AG08395 (cell line): ENCODE data around the gene SNX12.
A peak's percentile ranks its signal among the peaks of the same experiment; 100 is the strongest.

Experiments used
- DNase-seq: peaks from one replicate; pipeline ENCODE4 v3.0.0; 2012; ENCODE audit warnings: mixed read lengths, low spot score

SNX12 gene

DNA sequence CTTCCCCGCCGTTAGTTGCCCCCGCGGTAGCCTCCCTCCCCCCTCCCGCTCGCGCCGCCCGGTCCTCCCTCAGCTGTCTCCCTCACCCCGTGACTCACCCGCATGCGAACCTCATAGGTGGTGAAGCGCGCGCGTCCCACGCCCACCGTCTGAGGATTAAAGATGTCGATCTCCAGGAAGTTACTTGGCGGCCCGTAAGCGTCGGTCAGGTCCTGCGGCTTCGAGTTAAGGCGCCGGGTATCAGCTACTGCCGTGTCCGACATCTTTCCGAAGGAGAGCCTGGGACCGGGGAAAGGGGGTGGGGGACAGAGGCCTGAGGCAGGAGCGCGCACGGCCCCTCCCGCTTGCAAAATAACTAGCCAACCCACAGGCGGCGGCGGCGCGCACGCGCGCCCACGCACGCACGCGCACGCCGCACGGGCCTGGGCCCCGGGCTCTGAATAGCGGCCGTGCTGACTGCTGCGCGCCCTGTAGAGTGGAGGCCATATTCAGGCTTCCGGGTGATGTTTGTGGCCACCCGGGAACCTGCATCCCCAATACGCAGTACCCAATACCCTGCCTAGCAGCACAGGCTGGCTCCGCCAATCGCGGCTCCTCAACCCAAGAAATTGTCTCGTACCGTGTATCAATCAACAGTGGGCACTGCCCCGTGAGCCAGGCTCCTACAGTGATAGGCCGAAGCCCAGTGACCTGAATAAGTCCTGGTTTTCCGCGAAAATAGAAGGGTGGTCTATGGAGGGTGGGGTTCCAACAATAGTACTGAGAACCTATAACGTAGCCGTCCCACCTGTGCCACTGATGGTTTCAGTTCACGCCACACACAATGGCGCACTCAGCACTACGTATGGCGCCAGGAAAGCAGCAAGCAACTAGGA is at the start of gene SNX12:
TSS of gene SNX12 (minus strand) at position 291 of the 875 bp plus-strand sequence. CDS start at position 263, 28 bp downstream.
- peak; percentile 92 for DNase-seq

GRCh38 chrX:71117358-71117757 is 49.2 kb upstream of the SNX12 start:
- DNase-seq, result no peak

DNA sequence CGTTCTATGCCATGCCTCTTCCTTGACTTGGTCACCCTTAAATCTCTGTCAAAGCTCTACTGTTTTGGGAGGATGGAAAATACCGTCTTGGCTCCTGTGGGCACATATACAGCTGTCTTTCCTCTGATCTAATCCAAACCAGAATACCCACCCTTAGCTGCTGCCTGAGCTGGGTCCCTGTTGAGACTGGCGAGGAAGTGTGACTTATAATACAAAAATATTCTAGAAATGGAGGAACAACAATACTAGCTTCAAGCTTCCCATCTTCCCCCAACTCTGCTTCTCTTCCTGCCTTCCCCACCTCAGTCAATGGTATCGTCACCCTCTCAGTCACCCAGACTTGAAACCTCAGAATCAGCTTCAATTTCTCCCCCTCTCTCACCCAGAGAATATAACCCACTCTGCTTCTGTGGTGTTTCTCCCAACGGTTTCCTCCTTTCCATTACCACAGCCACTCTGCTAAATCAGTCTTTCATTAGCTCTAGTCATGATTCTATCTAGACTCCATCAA is 43.8 kb upstream of the SNX12 start:
- DNase-seq, result no peak

GRCh38 chrX:71111141-71111843 is 43.2 kb upstream of the SNX12 start, which contains the start of gene IL2RG:
Gene IL2RG (minus strand): TSS chrX:71111577. CDS start chrX:71111539, 38 bp downstream.
- DNase-seq, result no peak

DNA sequence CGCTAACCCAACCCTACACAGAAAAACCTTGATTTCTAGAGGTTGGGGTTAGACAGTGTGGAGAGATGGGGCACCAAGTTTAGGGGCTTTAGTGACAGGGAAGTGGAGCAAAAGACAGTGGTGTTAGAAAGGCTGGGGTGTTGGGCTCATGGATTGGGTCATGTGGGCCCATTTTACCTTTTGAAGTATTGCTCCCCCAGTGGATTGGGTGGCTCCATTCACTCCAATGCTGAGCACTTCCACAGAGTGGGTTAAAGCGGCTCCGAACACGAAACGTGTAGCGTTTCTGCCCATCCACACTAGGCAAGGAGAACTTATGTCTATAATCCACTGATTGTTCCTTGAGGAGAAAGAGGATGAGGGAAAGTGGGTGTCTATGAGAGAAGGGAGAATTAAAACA is 40.9 kb upstream of the SNX12 start:
- no peak for DNase-seq

DNA sequence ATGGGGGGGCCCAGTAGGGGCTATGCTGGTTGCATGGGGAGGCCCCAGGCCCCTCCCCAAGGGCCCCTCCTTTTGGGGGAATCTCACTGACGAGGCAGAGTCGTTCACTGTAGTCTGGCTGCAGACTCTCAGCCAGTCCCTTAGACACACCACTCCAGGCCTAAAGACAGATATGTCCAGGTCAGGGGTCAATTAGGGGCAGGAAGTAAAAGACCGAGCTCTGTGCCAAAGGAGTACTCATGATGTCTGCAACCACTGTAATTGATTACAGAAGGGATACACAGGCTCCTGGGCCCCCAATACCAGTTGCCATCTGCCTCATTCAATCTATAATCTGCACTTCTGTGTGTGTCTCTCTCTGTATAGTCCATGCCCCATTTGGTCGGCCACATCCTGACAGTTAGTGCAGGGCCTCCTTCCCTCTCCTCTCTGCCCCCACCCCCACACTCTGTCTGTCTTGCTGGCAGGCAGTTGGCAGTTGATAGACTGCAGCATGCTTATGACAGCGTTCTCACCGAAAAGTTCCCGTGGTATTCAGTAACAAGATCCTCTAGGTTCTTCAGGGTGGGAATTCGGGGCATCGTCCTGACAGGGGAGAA is 39.7 kb upstream of the SNX12 start:
- no peak for DNase-seq

GRCh38 chrX:71107245-71107644 is 39.1 kb upstream of the SNX12 start:
- DNase-seq, result no peak

GRCh38 chrX:71106427-71106826 is 38.3 kb upstream of the SNX12 start, which contains the start of gene CXorf65:
Gene CXorf65 (minus strand): TSS chrX:71106740. CDS start chrX:71106556, 184 bp downstream.
- DNase-seq, result no peak

DNA sequence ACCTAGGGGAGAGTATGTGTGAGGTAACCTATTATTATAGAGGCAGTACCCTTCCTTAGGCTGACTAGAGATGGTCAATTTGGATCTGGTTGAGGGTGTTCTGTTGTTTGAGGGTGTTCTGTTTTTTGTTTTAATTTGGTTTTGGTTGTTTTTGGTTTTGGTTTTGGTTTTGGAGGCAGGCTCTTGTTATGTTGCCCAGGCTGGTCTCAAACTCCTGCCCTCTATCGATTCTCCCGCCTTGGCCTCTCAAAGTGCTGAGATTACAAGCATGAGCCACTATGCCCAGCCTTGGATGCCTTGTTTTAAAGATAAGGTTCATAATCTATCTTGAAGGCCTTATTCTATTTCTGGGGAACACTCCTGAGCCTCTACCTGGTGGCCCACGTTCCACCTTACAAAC is 37.5 kb upstream of the SNX12 start:
- no peak for DNase-seq

DNA sequence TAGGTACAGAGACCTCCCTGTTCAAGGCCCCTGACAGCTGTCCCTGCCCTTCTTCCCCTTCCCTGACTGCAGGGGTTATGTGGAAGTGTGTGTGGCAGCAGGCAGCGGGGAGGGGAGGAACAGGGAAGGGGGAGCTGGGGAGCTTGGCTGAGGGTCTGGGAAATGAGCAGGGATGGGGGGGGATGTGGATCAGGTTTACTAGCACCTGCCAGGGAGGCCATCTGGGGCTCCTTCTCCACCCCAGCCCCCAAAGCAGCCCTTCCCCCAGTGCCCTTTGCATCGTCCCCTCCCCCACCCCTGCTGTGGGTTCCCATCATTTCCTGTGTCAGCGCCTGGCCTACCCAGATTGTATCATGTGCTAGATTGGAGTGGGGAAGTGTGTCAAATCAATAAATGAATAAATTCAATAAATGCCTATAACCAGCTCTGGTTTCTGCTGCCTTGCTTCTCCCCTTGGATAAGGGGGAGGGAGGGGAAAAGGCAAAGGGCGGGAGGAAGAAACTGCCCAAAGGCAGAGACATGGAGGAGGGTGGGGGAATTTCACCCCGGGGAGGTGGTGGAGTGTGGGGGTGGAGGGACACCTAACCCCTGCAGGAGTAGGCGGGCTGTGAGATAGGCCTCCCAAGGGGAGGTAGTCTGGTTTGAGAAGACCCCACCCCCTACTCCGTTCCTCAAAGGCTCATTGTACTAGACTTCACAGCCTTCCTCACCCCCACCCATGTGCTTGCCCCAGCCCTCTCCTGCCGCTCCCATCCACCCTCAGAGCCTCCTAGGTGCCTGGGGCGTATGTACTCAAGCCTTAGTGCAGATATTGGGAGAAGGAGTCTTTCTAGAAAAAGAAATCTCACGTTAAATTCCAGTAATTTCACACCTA is 35.2 kb upstream of the SNX12 start:
- no peak for DNase-seq

DNA sequence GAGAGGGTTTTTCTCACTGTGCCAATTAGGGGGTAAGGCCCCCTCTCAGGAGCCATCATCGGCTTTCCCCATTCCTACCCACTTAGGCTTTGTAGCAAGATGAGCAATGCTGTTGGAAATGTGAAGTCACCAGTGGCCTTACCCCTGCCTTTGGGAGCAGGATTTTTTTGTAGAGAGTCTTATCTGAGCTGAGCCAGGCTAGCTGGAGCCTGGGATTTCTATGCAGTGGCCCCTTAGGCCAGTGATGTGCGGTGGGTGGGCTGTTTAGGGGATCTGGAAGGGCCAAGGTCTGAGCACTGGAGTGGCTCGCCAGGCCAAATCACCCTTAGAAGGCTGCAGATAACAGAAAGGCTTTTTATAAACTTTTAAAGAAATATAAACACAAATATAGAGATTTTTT is 34.2 kb upstream of the SNX12 start:
- DNase-seq, result no peak

DNA sequence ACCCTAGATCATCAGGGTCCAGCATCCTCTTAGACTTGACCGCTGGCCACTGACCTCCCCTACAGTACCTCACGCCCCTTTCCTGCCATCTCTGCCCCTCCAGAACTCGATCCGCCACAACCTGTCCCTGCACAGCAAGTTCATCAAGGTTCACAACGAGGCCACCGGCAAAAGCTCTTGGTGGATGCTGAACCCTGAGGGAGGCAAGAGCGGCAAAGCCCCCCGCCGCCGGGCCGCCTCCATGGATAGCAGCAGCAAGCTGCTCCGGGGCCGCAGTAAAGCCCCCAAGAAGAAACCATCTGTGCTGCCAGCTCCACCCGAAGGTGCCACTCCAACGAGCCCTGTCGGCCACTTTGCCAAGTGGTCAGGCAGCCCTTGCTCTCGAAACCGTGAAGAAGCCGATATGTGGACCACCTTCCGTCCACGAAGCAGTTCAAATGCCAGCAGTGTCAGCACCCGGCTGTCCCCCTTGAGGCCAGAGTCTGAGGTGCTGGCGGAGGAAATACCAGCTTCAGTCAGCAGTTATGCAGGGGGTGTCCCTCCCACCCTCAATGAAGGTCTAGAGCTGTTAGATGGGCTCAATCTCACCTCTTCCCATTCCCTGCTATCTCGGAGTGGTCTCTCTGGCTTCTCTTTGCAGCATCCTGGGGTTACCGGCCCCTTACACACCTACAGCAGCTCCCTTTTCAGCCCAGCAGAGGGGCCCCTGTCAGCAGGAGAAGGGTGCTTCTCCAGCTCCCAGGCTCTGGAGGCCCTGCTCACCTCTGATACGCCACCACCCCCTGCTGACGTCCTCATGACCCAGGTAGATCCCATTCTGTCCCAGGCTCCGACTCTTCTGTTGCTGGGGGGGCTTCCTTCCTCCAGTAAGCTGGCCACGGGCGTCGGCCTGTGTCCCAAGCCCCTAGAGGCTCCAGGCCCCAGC is 32.7 kb upstream of the SNX12 start:
- no peak for DNase-seq

GRCh38 chrX:71099736-71100135 is 31.6 kb upstream of the SNX12 start:
- no peak for DNase-seq

GRCh38 chrX:71098951-71099506 is 30.9 kb upstream of the SNX12 start:
- no peak for DNase-seq

DNA sequence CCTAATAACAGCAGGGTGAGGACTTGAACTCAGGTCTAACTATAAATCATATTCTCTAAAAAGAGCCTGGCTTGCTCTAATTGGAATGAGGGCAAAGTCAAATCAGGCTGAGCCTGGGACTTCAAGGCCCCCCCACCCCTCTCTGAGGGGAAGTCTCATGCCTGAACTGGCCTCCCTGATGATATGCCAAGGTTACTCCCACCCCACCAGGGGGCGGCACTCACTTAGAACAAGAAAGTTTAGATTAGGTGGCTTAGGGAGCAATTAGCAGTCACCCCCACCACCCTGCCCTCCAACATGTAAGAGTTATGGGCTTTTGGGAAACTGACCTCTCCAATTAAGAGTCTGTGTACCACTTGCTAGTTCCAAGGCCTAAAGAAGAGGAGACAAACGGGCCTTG is 30.2 kb upstream of the SNX12 start:
- peak; percentile 27 for DNase-seq

DNA sequence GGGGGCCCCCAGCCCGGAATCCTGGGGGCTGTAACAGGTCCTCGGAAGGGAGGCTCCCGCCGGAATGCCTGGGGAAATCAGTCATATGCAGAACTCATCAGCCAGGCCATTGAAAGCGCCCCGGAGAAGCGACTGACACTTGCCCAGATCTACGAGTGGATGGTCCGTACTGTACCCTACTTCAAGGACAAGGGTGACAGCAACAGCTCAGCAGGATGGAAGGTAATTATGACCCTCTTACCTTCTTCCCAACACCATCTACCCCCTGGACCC is 28.6 kb upstream of the SNX12 start:
- no peak for DNase-seq

DNA sequence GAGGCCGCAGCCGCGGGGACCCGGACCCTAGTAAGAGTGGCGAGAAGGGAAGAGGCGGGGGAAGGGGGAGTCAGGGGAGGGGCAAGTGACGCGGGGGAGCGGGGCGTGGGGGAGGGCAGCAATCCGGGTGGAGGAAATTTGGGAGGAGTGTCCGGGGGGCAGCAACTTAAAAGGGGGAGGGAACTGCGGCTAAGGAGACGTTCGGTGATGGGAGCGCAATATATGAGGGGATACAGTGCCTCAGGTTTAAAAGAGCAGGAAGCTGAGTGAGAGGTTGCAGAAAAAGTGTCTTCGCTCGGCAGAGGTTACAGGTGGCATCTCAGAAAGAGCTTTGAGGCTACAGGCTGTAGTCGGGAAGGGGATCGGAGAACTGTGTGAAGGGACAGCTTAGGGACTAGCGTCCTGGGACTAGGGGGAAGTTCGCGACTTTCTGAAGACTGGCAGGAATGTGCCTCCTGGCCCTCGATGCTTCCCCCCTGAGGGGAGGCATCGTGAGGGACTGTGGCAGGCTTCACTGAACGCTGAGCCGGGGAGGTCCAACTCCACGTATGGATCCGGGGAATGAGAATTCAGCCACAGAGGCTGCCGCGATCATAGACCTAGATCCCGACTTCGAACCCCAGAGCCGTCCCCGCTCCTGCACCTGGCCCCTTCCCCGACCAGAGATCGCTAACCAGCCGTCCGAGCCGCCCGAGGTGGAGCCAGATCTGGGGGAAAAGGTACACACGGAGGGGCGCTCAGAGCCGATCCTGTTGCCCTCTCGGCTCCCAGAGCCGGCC is 28.0 kb upstream of the SNX12 start:
- no peak for DNase-seq

DNA sequence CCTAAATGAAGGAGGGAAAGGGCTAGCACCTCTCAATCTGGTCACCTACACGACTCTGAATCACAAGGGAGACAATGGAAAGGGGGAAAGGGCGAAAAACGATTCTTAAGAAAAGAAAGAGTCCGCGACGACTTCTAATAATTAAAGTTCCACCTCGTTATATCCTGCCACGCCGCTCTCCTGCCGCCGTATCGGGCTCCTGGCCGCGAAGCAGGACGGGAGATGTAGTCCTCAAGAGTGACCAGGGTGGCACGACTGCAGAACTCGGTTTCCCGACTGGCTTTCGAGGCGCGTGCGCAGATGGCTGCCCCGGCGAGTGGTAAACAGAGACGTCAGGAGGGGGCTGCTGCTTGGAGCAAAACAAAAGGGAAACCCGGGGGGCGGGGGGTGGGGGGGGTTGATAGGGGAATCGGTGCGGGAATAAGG is 27.4 kb upstream of the SNX12 start, which contains the start of gene FOXO4:
TSS of gene FOXO4 (plus strand) at position 297 of the 426 bp plus-strand sequence. CDS start 678 bp downstream, outside the sequence.
- DNase-seq, result peak; percentile 90

- no peak for DNase-seq
Observed at GRCh38 chrX:71095033-71095432, 26.9 kb upstream of the SNX12 start.
